HepG2 (cell line): Measurements from ENCODE around the gene MED13. TPM values are rescaled to one million over a fixed set of nuclear protein-coding genes. Genes with fewer than 3 reads are reported as not detected.

Experiments
- CEBPG ChIP-seq: IDR thresholded peaks from 2 replicates; pipeline ENCODE4 v1.6.1; 2016
- DMTF1 ChIP-seq: sonication (generic); formaldehyde crosslinking; IDR thresholded peaks from 2 replicates; pipeline ENCODE4 v1.4.0; 2020; ENCODE audit warnings: mild to moderate bottlenecking, missing genetic modification reagents
- FOSL2 ChIP-seq: sonication (generic); formaldehyde crosslinking; IDR thresholded peaks from 2 replicates; pipeline ENCODE4 v1.4.0; 2020; ENCODE audit warnings: missing genetic modification reagents
- KLF16 ChIP-seq, 2 experiments: sonication (generic) in 1 of 2; formaldehyde crosslinking in 1 of 2; IDR thresholded peaks; 2 replicates each; pipeline versions ENCODE4 v1.6.1 to v1.8.0; 2016 to 2023; ENCODE audit warnings: missing genetic modification reagents in 2 of 2, missing compliant biosample characterization in 1 of 2
- KMT2B ChIP-seq: IDR thresholded peaks from 2 replicates; pipeline ENCODE4 v1.6.1; 2016; ENCODE audit warnings: missing genetic modification reagents, missing compliant biosample characterization
- MYPOP ChIP-seq: sonication (generic); formaldehyde crosslinking; IDR thresholded peaks from 2 replicates; pipeline ENCODE4 v1.8.1; 2023; ENCODE audit warnings: mild to moderate bottlenecking, moderate library complexity, missing genetic modification reagents
- POGK ChIP-seq: sonication (generic); formaldehyde crosslinking; conservative IDR thresholded peaks from 2 replicates; pipeline ENCODE4 v1.8.0; 2022; ENCODE audit warnings: mild to moderate bottlenecking, moderate library complexity, missing genetic modification reagents
- SKIL ChIP-seq: sonication (generic); formaldehyde crosslinking; IDR thresholded peaks from 2 replicates; pipeline ENCODE4 v1.8.0; 2022; ENCODE audit warnings: missing genetic modification reagents, mild to moderate bottlenecking, moderate library complexity, borderline replicate concordance
- USF2 ChIP-seq, 2 experiments: sonication (generic) in 1 of 2; formaldehyde crosslinking in 1 of 2; IDR thresholded peaks; 2 replicates each; pipeline versions ENCODE4 v1.5.1 to v1.6.1; 2011 to 2020; ENCODE audit warnings: borderline replicate concordance in 1 of 2, low read depth in 1 of 2, low read length in 1 of 2, mild to moderate bottlenecking in 1 of 2, missing genetic modification reagents in 1 of 2, moderate library complexity in 1 of 2
- ZBTB7B ChIP-seq: sonication (generic); formaldehyde crosslinking; IDR thresholded peaks from 2 replicates; pipeline ENCODE4 v1.4.0; 2020; ENCODE audit warnings: missing genetic modification reagents
- ZEB1 ChIP-seq: IDR thresholded peaks from 2 replicates; pipeline ENCODE4 v1.6.1; 2012; ENCODE audit warnings: mild to moderate bottlenecking, low read depth, inconsistent platforms; ENCODE audit not compliant: insufficient replicate concordance
- ZNF350 ChIP-seq: sonication (generic); formaldehyde crosslinking; IDR thresholded peaks from 2 replicates; pipeline ENCODE4 v1.4.0; 2020; ENCODE audit warnings: mild to moderate bottlenecking, low read depth, missing genetic modification reagents, borderline replicate concordance
- ZNF766 ChIP-seq: sonication (generic); formaldehyde crosslinking; IDR thresholded peaks from 2 replicates; pipeline ENCODE4 v1.5.0; 2020; ENCODE audit warnings: missing genetic modification reagents, borderline replicate concordance
- ZNF772 ChIP-seq: sonication (generic); formaldehyde crosslinking; IDR thresholded peaks from 2 replicates; pipeline ENCODE4 v1.5.0; 2020; ENCODE audit warnings: mild to moderate bottlenecking, missing genetic modification reagents
- polyA plus RNA-seq, 8 experiments: library from polyadenylated mRNA; depleted of rRNA in 3 of 8; stranded (reverse) in 7 of 8; unstranded in 1 of 8; fragments of >200 nt; fragmentation: Illumina TruSeq in 4 of 8; extraction: Trizol in 4 of 8; gene quantifications; 2 replicates each; pipeline versions ENCODE4 v1.2.1 to v1.2.3, GENCODE V29; 2011 to 2016; ENCODE audit warnings: low read depth in 4 of 8, missing spikeins in 1 of 8, mixed read lengths in 1 of 8; ENCODE audit not compliant: insufficient read depth in 1 of 8
- total RNA-seq, 5 experiments: library from RNA; depleted of rRNA; stranded (reverse); fragments of >200 nt; fragmentation: Illumina TruSeq; extraction: Trizol; gene quantifications; 2 replicates each; pipeline ENCODE4 v1.2.3, GENCODE V29; 2016; ENCODE audit warnings: low read depth in 1 of 5

MED13 gene
- total and polyA plus RNA-seq, 2 of the 13 experiments (the other 11 are each of a cell fraction or from before 2014, with no cell fraction given), result 27.4 to 69.1 TPM

GRCh38 chr17:62090021-62090824, 25.1 kb upstream of the MED13 start (continued):
- no peak; the same call in 1 of the 2 replicates for TF ChIP-seq MYPOP (CRISPR knock-in tag)
- TF ChIP-seq FOSL2, result peak; percentile 53
- TF ChIP-seq USF2 (IDR thresholded peaks at IDR 0.05; ENCODE audit: low read depth, low read length), result no peak
- TF ChIP-seq USF2 (CRISPR knock-in tag; IDR thresholded peaks at IDR 0.05; ENCODE audit: borderline replicate concordance), result peak; percentile 11; the same call in 1 of the 2 replicates
- TF ChIP-seq KLF16 (CRISPR knock-in tag; IDR thresholded peaks at IDR 0.05), result peak in 1 of 2 experiments; percentile 83; a peak in 2 of 4 replicates
- TF ChIP-seq CEBPG (CRISPR knock-in tag), result peak; percentile 46; the same call in 1 of the 2 replicates
- peak; percentile 91; the same call in 1 of the 2 replicates for TF ChIP-seq ZBTB7B (CRISPR knock-in tag)
- TF ChIP-seq ZNF766 (CRISPR knock-in tag), result peak; percentile 80; the same call in 1 of the 2 replicates
- TF ChIP-seq ZNF350 (CRISPR knock-in tag), result peak; percentile 23; the same call in 1 of the 2 replicates
- TF ChIP-seq ZNF772 (CRISPR knock-in tag), result peak; percentile 13; the same call in 1 of the 2 replicates
- TF ChIP-seq DMTF1, result 0 out of 2 replicates have a peak, but pooled peaks have one; percentile 57
- peak; percentile 64; the same call in 1 of the 2 replicates for TF ChIP-seq KMT2B (CRISPR knock-in tag)
- peak; percentile 50; the same call in 1 of the 2 replicates for TF ChIP-seq SKIL (CRISPR knock-in tag)
- TF ChIP-seq ZEB1, result peak; percentile 66
- TF ChIP-seq POGK (CRISPR knock-in tag), result 0 out of 2 replicates have a peak, but pooled peaks have one; percentile 55
